NOMO-1 (cell line): ENCODE results near the gene CEP250.

Experiments used
- DNase-seq, 2 experiments: peaks; one replicate each; lab custom pipeline; 2025; ENCODE audit not compliant: unreplicated experiment in 2 of 2; lab: John Stamatoyannopoulos, UW

Gene CEP250, protein sequence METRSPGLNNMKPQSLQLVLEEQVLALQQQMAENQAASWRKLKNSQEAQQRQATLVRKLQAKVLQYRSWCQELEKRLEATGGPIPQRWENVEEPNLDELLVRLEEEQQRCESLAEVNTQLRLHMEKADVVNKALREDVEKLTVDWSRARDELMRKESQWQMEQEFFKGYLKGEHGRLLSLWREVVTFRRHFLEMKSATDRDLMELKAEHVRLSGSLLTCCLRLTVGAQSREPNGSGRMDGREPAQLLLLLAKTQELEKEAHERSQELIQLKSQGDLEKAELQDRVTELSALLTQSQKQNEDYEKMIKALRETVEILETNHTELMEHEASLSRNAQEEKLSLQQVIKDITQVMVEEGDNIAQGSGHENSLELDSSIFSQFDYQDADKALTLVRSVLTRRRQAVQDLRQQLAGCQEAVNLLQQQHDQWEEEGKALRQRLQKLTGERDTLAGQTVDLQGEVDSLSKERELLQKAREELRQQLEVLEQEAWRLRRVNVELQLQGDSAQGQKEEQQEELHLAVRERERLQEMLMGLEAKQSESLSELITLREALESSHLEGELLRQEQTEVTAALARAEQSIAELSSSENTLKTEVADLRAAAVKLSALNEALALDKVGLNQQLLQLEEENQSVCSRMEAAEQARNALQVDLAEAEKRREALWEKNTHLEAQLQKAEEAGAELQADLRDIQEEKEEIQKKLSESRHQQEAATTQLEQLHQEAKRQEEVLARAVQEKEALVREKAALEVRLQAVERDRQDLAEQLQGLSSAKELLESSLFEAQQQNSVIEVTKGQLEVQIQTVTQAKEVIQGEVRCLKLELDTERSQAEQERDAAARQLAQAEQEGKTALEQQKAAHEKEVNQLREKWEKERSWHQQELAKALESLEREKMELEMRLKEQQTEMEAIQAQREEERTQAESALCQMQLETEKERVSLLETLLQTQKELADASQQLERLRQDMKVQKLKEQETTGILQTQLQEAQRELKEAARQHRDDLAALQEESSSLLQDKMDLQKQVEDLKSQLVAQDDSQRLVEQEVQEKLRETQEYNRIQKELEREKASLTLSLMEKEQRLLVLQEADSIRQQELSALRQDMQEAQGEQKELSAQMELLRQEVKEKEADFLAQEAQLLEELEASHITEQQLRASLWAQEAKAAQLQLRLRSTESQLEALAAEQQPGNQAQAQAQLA (N-terminal part only)

GRCh38 chr20:35454881-35455609 is at the start of gene CEP250:
Gene CEP250, plus strand, starts transcription at chr20:35455598. Its CDS starts 6,770 bp downstream, at chr20:35462368.
- DNase-seq: peak; percentile 95

DNA sequence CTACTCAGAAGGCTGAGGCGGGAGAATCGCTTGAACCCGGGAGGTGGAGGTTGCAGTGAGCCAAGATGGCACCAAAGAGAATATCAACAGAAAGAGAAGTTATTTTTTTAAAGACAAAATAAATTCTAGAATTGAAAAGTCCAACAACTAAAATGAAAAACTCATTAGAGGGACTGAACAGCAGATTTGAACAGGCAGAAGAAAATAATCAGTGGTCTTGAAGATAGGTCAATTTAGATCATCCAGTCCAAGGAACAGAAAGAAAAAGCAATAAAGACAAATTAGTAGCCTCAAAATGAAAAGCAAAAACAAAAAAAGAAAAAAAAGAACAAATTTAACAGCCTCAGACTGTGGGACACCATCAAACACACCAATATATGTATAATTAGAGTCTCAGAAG is 49.6 kb upstream of the CEP250 start:
- no peak for DNase-seq

GRCh38 chr20:35408270-35408669 is 47.1 kb upstream of the CEP250 start:
- no peak for DNase-seq

DNA sequence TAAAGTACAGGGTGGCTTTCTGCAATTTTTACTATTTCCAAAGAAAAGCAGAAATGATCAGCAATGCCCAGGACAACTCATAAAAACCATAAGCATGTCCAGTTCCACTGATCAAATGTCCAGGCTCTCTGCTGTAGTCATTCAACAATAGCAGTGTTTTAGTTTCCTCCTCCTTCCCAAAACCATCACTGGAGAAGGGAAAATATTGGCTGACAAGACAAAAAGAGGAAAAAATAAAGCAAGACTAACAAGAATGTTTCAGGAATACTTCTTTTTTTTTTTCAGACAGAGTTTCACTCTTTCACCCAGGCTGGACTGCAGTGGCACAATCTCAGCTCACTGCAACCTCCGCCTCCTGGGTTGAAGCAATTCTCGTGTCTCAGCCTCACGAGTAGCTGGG is 45.9 kb upstream of the CEP250 start:
- no peak for DNase-seq

GRCh38 chr20:35410613-35411012 is 44.8 kb upstream of the CEP250 start:
- DNase-seq: no peak

DNA sequence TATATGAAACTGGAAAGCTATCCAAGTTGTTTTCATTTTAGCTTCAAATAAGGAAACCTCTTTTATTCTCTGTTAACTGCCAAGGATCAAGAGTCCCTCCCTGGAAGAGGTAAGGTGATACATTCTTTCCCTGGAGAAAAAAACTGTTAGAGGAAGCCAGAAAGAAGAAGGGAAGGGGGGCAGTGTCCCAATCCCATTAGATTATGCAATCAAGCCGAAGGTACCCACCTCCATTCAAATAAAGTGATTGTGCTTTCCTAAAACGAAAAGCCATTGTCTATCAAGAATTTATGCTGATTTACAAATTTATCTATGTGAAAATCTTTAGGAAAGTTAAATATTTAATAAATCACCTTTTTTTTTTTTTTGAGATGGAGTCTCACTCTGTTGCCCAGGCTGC is 34.1 kb upstream of the CEP250 start:
- no peak for DNase-seq

DNA sequence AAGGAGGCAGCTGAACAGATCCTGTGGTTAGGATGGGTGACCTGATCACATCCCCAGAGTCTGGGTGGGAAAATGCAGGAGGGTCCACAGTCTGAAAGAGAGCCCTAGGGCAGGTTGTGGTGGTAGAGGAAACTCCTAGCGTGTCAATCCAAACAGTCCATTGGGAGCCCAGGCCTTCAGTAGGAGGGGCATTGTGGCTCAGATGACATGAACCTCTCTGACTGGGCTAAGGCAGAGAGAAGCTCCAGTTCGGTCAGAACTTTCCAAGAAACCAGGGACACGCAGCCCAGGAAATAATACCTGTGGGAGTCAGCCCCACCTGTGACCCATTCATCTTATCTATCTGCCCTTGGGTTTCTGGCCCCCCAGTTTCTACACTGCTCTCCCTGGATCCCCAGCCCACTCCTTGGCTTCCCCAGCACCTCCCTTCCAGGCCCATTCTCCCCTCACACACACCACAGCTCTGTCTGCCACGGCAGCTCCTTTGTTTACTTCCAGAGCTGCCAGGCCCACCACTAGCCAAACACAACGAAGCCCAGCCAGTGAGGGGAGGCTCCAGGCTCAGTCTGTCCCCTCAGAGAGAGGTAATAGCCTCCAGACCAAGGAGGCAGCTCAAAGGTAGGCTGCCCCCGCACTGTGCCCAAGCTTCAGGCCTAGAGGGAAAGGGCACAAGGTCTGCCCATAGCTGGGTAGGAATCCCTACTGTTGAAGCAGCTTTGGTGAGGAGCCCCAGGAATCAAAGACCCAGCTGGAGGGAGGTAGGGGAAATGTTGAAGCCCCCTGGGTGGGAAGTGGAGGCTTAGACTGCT is 23.6 kb upstream of the CEP250 start:
- no peak for DNase-seq

DNA sequence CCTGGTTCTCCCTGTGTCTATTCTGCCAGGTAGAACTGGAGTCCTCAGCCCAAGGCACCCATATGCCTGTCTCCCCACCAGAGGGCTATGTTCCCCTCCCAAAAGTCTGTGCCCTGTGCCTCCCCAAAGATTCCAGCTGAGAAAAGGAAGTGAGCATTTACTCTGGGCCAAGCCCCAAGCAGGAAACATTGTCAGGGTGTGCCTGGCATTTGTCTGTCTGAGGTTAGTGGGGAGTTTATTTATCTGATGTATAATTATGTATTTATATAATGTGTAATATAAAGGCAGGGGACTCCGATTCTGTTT is 23.0 kb upstream of the CEP250 start:
- DNase-seq: no peak

- DNase-seq: no peak
Observed at GRCh38 chr20:35433337-35433736, 22.1 kb upstream of the CEP250 start.

DNA sequence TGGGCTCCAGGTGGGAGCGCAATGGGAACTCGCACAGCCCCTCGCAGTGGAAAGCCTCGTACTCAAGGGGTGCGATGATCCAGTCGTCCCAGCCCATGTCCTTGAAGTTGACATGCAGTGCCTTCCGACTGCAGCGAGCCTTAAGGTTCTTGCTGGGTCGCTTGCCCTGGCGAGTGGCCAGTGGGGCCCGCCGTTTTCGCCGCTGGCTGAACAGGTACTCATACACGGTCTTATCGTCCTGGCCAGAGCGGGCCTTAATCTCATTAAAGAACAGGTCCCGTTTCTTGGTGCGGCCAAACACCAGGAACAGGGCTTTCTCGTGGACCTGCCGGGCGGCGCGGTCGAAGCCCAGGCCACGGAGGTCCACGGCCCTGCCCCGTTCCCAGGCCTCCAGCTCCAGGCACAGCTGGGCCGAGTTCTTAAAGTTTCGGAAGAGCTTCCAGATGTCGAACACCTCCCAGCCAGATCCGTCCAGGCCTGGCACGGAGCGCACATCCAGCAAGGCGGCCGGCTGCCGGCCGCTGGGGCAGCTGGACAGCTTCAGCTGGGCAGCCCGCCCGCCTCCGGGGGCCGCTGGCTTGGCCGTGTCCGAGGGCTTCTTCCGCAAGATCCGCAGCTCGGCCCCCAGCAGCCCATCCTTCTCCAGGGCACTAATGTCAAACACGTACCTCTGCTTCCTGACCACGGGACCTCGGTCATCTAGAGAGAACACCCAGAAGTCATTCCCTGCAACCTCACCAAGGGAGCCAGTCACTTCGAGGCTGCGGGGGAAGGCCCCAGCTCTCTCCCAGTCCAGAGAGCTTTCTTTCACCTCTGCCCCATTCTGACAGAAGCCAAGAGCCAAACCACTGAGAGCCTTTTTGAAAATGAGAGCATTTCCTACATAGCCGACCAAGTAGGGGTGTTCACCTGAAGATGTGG is 21.1 kb upstream of the CEP250 start:
- no peak for DNase-seq

- no peak for DNase-seq
Observed at GRCh38 chr20:35436177-35436573, 19.2 kb upstream of the CEP250 start.

DNA sequence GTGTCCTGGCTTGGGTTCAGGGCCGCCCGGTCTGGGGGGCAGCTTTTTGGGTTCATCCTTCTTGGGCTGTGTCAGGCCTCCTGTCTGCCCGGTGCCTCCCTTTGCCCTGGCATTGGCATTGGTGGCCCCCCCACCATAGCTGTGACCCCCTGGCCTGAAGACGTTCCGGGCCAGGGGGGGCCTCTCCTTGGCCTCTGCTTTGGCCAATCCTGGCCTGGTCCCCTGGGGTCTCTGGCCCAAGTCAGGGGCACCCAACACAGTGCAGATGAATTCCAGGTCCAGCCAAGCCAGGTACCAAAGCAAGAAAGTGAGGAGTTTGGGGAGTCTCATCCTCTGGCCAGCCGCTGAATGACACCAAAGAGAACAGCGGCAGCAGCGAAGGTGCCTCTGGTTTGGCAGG is 17.8 kb upstream of the CEP250 start:
- no peak for DNase-seq

DNA sequence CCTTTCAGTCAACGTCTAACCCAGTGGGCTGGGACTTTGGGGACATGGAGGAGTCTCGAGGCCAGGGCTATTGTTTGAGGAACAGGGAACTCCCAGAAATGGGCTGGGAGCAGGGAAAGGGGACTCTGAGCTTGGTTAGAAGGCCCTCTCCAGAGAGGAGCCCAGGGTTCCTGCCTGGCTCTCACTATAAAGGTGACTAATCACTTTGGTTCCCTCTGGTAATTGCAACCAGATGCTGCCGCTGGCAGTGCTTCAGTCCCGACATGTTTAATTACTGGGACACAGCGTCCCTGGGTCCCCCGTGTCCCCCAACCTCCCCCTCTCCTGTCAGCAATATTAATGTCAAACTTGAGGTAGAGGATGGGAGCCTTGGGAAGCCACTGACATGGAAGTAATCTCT is 12.4 kb upstream of the CEP250 start:
- DNase-seq: no peak

- DNase-seq: no peak
Observed at GRCh38 chr20:35444226-35444625, 11.2 kb upstream of the CEP250 start.

- no peak for DNase-seq
Observed at GRCh38 chr20:35446356-35447078, 8.9 kb upstream of the CEP250 start.

DNA sequence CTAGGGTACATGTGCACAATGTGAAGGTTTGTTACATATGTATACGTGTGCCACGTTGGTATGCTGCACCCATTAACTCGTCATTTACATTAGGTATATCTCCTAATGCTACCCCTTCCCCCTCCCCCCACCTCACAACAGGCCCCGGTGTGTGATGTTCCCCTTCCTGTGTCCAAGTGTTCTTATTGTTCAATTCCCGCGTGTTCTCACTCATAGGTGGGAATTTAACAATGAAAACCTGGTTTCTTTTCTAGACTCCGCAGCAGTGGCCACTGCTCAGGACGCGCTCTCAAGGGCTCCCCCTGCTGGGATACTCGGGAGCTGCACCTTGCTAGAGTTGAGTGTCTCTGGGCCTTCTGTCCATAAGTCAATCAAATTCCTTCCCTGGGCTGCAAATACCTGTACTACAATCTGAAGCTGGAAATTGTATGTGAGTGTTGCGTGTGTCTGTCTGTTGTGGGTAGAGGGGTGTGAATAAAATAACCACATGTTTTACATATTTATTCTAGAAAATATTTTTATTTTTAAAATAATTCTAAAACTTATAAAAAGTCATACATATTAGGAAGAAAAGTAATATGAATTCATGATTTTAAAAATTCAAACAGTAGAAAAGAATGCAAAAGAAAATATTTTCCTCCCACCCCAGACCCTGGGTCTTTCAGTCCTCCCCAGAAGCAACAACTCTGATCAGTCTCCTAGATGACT is 8.2 kb upstream of the CEP250 start:
- DNase-seq: peak; percentile 56 to 73

- no peak for DNase-seq
Observed at GRCh38 chr20:35448788-35449373, 6.5 kb upstream of the CEP250 start.
